ENCODE measurements around the gene LUM.

The LUM gene

GRCh38 chr12:91111366-91112325, at the start of gene LUM:
Gene LUM, minus strand, starts transcription at chr12:91111494. Its CDS starts 2,515 bp downstream, at chr12:91108979.
- no peak for DNase-seq

DNA sequence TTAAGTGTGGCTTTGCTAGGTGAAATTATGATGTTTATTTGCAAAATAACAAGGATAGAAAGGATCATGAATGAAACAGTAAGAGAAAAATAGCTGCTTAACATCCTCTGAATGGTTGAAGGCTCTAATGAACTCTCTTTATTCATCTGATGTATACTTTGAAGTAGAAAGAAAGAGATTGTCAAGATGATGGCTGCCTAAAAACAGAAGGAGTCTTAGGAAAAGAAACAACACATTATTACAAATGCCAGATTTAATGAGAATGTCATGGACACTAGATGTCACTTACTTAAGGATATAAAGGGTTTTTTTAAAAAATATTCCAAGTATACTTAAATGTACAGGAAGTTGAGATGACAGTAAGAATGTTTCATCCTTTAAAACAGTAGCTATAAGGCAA, 49.7 kb upstream of the LUM start:
- DNase-seq, result no peak

DNA sequence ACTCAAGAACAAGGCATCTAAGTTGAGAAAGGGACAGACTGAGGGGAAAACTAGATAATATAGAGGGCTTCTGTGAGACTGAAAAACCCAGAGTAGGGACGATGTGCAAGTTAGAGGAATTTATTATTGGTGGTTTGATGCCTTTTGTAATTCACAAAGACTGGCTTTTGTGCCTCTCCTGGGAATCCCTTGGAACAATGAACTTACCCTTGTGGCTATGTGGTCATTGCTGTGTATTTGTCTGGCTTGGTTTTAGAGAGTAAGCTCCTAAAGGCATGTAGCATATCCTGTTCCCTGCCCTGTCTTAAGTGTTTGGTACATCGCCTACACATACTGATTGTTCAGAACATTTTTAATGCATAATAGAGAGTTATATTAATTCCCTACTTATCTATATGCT, 44.7 kb upstream of the LUM start:
- no peak for DNase-seq

GRCh38 chr12:91154131-91154530, 42.8 kb upstream of the LUM start:
- no peak for DNase-seq

- no peak for DNase-seq
These were observed 32.8 kb upstream of the LUM start for GRCh38 chr12:91144053-91144452.

DNA sequence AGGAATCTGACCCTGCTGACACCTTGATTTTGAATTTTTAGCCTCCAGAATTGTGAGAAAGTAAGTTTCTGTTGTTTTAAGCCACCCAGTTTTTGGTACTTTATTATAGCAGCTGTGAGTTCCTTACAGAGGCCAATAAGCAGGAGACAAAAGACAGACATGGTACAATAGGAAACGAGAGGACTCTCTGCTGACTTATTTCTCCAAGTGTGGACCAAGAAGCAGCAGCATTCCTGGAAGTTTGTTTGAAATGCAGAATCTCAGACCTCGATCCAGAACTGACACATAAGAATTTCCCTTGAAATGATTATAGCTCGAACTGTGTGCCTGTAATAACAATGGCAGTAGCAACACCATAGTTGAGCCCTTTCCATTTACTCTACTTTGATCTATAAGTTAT, 31.9 kb upstream of the LUM start:
- no peak for DNase-seq

GRCh38 chr12:91142221-91142631, 30.9 kb upstream of the LUM start:
- no peak for DNase-seq

DNA sequence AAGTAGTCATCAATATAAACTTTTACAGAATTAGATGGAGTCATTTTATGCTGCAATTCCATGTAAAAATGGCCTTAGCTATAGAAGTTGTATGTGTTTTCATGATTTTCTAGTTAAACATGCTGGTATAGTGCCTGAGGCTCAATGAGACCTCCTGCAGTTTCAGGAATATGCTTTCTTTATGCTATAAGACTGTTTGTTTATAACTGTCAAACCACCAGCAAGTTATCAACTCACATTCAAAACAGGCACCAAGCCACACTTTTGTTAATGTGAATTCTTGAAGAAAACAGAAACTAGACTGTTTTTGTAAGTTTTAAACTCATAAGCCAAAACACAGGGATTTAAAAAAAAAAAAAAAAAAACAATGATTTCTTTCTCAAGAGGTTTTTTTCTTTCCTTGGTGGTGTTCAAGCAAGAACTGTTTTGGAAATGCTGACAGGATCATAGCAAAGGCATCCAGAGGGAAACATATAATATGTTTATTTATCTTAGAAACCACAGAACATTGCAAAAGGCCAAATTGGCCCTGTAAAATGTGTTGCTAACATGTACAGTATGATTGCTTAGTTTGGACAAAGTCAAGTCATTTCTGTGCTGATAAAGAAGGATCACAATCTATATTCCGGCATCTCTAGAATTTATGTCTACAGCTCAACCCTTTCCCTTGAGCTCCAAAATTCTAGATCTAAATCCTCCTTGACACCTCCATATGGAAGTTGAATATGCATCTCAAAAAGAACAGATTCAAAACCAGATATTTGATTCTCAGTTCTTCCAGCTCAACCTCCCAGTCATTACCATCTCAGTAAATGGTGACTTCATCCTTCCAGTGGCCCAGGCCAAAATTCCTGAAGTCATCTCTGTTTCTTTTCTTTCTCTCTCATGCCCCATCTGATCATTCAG, 29.0 kb upstream of the LUM start:
- no peak for DNase-seq

- DNase-seq, result no peak
These were observed 28.0 kb upstream of the LUM start for GRCh38 chr12:91139286-91139685.

DNA sequence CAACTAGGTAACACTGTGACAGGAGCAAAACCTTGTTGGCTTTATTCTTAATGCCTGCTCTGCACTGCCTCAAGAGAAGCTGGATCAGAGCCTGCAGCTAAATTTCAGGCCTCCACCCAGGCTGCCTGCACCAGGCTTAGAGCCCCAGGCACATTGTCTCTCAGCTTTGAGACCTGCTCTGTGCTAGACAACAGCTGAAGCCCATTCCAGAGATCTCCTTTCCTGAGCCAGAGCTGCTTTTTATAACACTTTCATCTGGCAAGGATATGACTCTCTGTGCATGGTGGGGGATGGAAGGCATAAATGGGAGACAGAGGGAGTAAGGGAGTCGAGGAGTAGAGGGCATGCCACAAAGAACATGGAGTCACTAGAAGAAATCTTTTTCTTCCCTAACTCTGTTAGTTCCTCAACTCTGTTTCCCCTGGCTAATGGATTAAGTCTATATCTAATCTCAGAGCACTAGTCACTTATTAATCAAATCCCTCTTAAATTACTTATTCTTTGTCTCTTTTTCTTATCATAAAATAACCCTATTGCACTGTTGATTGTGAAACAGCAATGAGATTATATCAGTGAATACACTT, 27.1 kb upstream of the LUM start:
- no peak for DNase-seq

DNA sequence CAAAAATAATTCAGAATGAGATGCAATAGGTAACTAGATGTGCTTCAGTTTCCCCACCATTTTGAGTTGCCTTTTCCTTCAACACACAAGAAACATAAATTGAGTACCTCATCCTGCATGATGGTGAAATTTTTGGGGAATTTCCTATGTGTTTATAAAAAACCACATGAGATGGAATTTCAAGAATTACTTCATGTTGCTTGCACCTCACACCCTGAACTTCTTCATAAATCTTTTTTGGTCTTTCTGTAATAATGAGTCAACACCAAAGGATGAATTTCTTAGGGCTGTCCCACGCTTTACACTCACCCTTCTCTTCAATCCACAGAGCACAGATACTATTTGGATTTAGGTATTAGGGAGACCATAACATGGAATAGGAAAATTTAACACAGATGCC, 22.6 kb upstream of the LUM start:
- DNase-seq, result no peak

DNA sequence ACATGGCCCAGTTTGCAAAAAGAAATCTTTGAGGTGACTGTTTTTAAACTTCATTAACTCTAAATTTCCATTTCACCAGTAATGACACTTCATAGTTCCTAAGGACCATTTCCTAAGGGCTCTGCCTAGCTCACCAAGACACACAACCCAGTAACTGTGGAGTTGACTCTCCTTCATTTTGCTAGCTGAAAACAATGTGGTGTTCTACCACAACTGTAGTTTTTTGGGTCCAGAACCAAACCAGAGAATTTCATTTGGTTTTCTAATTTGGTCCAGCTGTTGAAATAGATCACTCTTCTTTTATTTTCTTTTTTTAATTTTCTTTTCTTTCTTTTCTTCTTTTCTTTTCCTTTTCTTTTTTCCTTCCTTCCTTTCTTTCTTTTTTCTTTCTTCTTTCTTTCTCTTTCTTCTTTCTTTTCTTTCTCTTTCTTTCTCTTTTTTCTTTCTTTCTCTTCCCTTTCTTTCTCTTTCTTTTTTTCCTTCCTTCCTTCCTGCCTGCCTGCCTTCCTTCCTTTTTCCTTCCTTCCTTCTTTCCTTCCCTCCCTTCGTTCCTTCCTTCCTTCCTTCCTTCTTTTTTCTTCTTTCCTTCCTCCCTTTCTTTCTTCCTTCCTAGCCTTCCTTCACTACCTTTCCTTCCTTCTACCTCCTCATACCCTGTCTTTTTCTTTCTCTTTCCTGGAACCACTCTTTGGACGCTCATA, 18.5 kb upstream of the LUM start:
- no peak for DNase-seq

DNA sequence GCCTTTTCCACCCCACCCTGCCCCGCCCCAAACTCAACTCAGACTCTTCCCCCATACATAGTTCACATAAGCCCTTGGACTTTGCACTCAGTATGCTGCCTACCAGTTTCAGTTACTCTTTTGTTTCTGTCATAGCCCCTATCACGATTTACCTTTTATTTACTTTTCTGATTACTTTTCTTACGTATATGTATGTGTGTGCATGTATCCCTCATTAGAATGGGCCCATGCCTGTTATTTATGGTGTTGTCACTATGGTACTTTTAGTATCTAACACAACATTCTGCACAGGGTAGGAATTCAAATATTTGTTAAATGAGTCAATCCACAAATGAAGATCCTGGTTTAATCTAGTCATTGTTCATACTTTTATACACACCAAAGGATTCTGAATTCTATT, 16.5 kb upstream of the LUM start:
- DNase-seq, result no peak

DNA sequence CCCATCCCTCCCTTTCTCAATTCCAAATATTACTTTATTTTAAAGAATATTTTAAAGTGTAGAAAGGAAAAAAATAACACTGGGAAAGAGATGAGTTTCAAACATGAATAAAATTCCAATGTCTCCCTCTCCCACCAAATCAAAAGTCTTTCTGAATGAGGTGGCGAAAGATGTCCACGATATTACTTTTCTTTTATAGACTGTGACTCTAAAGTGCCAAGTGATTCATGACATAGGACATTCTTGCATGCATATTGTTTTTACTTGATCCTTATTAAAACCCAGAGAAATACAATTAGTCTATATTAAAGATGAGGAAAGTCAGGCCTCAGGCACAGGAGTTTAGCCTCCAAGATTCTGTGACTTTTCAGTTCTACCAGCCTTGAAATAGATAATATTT, 16.0 kb upstream of the LUM start:
- DNase-seq, result no peak

- no peak for DNase-seq
These were observed 15.2 kb upstream of the LUM start for GRCh38 chr12:91126516-91126915.

- DNase-seq, result no peak
These were observed 12.1 kb upstream of the LUM start for GRCh38 chr12:91123236-91123916.

DNA sequence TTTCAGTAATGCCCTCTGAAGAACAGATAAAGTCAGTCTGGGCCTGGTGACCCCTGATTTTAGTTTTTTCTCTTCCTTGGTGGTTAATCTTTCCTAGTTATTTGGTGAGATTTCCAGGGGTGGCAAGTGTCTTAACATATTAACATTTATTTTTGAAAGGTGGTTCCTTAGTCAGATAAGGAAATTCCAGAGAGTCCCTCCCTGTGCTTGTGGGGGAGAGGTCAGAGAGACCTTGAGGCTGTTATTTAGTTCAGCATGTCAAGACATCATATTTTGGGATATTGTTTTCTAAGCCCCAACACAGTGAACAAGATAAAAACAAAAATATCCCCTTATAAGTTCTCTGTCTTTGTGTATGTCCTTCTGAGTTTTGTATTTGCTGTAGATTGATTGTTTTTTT, 9.5 kb upstream of the LUM start:
- DNase-seq, result no peak

DNA sequence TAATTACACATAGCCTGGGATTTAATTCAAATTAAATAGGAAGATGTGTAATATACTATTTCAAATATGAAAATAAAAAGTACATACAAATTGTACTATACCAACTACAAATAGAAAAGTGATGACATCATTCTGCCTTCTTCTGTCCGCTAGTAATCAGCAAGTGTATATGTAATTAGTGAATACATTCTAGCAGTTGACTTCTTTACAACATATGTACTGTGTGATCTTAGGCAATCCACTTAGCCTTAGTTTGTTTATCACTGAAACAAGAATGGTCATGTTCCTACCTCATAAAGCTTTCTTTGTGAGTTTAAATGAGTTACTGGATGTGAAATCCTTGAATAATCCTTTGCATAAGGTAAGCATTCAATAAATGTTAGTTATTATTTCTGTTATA, 7.8 kb upstream of the LUM start:
- no peak for DNase-seq

- DNase-seq, result no peak
These were observed 2.3 kb upstream of the LUM start for GRCh38 chr12:91113621-91114020.

- no peak for DNase-seq
These were observed 876 bp downstream of the LUM start for GRCh38 chr12:91110311-91110924.

DNA sequence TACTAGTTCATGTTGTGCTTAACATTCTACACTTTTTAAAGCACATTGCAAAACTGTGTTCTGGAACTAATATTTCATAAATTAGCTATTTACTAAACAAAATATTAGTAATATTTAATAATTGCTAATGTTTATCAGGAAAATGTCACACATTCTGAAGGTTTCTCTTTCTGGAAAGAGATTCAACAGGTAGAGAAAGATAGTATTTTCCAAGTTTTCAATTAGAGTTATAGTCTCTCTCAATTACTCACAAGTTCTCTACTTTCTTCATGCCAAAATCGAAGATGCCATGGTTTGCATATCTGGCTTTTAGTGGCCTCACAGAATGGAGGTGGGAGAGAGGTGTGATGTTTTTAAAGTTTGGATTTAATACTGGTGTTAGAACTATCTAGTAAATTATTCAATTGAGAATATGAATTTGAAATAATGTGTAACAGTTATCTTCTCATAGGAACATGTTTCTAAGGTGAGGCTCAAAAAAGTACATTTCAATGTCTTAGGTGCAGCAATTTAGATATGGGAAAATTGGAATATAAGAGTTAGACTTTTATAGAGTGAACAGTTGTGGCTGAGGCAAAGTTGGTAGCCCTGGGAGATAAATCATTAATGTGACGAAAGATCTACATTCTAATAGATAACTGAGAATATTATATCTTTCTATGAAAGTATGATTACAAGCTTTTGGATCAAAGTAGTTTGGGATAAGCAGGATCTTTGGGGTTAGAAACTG, 1.5 kb downstream of the LUM start:
- no peak for DNase-seq

Data from GOT3 (cell line).